GM19238 (cell line): ENCODE measurements around the gene ATP8A2.

Experiments used
- DNase-seq: peaks from one replicate; pipeline ENCODE4 v3.0.0; 2011; ENCODE audit warnings: low spot score; ENCODE audit not compliant: insufficient read length

The ATP8A2 gene

GRCh38 chr13:25380741-25381324 lies 9.1 kb downstream of the ATP8A2 start:
- no peak for DNase-seq

- DNase-seq, result no peak
Measured at GRCh38 chr13:25384758-25385410, 13.1 kb downstream of the ATP8A2 start.

GRCh38 chr13:25391932-25392331 lies 20.2 kb downstream of the ATP8A2 start:
- no peak for DNase-seq

GRCh38 chr13:25394402-25395060 lies 22.8 kb downstream of the ATP8A2 start:
- DNase-seq, result no peak

GRCh38 chr13:25397763-25398162 lies 26.0 kb downstream of the ATP8A2 start:
- no peak for DNase-seq

- DNase-seq, result no peak
Measured at GRCh38 chr13:25400925-25401324, 29.2 kb downstream of the ATP8A2 start.

GRCh38 chr13:25401958-25402357 lies 30.2 kb downstream of the ATP8A2 start:
- DNase-seq, result no peak

GRCh38 chr13:25406377-25406776 lies 34.6 kb downstream of the ATP8A2 start:
- DNase-seq, result no peak

GRCh38 chr13:25409938-25410337 lies 38.2 kb downstream of the ATP8A2 start:
- no peak for DNase-seq

GRCh38 chr13:25415241-25415640 lies 43.5 kb downstream of the ATP8A2 start:
- no peak for DNase-seq

- DNase-seq, result no peak
Measured at GRCh38 chr13:25417535-25417934, 45.8 kb downstream of the ATP8A2 start.

GRCh38 chr13:25420161-25420560 lies 48.4 kb downstream of the ATP8A2 start:
- no peak for DNase-seq

- DNase-seq, result no peak
Measured at GRCh38 chr13:25421612-25422011, 49.8 kb downstream of the ATP8A2 start.

GRCh38 chr13:25422153-25422552 lies 50.4 kb downstream of the ATP8A2 start:
- no peak for DNase-seq

GRCh38 chr13:25423831-25424230 lies 52.1 kb downstream of the ATP8A2 start:
- DNase-seq, result no peak

- no peak for DNase-seq
Measured at GRCh38 chr13:25429466-25429865, 57.7 kb downstream of the ATP8A2 start.

- DNase-seq, result no peak
Measured at GRCh38 chr13:25432691-25433090, 60.9 kb downstream of the ATP8A2 start.

- no peak for DNase-seq
Measured at GRCh38 chr13:25440061-25440460, 68.3 kb downstream of the ATP8A2 start.

GRCh38 chr13:25446261-25446660 lies 74.5 kb downstream of the ATP8A2 start:
- no peak for DNase-seq

- no peak for DNase-seq
Measured at GRCh38 chr13:25447396-25447795, 75.6 kb downstream of the ATP8A2 start.

GRCh38 chr13:25453850-25454365 lies 82.1 kb downstream of the ATP8A2 start:
- no peak for DNase-seq

- DNase-seq, result no peak
Measured at GRCh38 chr13:25455146-25455545, 83.4 kb downstream of the ATP8A2 start.

- DNase-seq, result no peak
Measured at GRCh38 chr13:25457566-25457965, 85.8 kb downstream of the ATP8A2 start.
